ENCODE data around the gene IVNS1ABP.

Gene IVNS1ABP

GRCh38 chr1:185355947-185356346, 38.9 kb upstream of the IVNS1ABP start:
- no peak for DNase-seq
- no peak overlapping the region for H3K4me3 ChIP-seq (ENCODE audit: low read depth, low read length)
- no peaks in the 10 kb centered on the region for H3K27me3 ChIP-seq
- H3K36me3 ChIP-seq, result no peaks in the 10 kb centered on the region
- H3K9me3 ChIP-seq, result no peaks in the 10 kb centered on the region
- H3K4me1 ChIP-seq, result no peaks in the 10 kb centered on the region
- TF ChIP-seq CTCF (IDR thresholded peaks at IDR 0.05; ENCODE audit: low read depth, low read length), result no peak

- H3K4me1 ChIP-seq, result no peaks in the 10 kb centered on the region
- no peak overlapping the region for H3K4me3 ChIP-seq (ENCODE audit: low read depth, low read length)
Measured at GRCh38 chr1:185353124-185353523, 36.1 kb upstream of the IVNS1ABP start.

GRCh38 chr1:185351734-185352466, 34.9 kb upstream of the IVNS1ABP start:
- Histone ChIP-seq H3K36me3 (no peaks in the 10 kb centered on the region), H3K27me3 (no peaks in the 10 kb centered on the region), H3K4me3 (ENCODE audit: low read depth, low read length) (no peak overlapping the region), H3K4me1 (no peaks in the 10 kb centered on the region), H3K9me3 (no peaks in the 10 kb centered on the region)
- no peak for TF ChIP-seq CTCF (IDR thresholded peaks at IDR 0.05; ENCODE audit: low read depth, low read length)
- no peak for DNase-seq

More at GRCh38 chr1:185353124-185353523, 36.1 kb upstream of the IVNS1ABP start:
- TF ChIP-seq CTCF (IDR thresholded peaks at IDR 0.05; ENCODE audit: low read depth, low read length), result no peak
- Histone ChIP-seq H3K36me3 (no peaks in the 10 kb centered on the region), H3K27me3 (no peaks in the 10 kb centered on the region), H3K9me3 (no peaks in the 10 kb centered on the region)
- no peak for DNase-seq

- H3K4me3 ChIP-seq (ENCODE audit: low read depth, low read length), result no peak overlapping the region
- no peak for DNase-seq
- H3K9me3 ChIP-seq, result no peaks in the 10 kb centered on the region
- no peaks in the 10 kb centered on the region for H3K4me1 ChIP-seq
- no peaks in the 10 kb centered on the region for H3K27me3 ChIP-seq
- no peaks in the 10 kb centered on the region for H3K36me3 ChIP-seq
- TF ChIP-seq CTCF (IDR thresholded peaks at IDR 0.05; ENCODE audit: low read depth, low read length), result no peak
Measured at GRCh38 chr1:185350027-185350442, 33.0 kb upstream of the IVNS1ABP start.

- Histone ChIP-seq H3K9me3 (no peaks in the 10 kb centered on the region), H3K27me3 (no peaks in the 10 kb centered on the region), H3K4me1 (no peaks in the 10 kb centered on the region), H3K4me3 (ENCODE audit: low read depth, low read length) (no peak overlapping the region), H3K36me3 (no peaks in the 10 kb centered on the region)
- TF ChIP-seq CTCF (IDR thresholded peaks at IDR 0.05; ENCODE audit: low read depth, low read length), result no peak
- DNase-seq, result no peak
Measured at GRCh38 chr1:185349556-185349955, 32.5 kb upstream of the IVNS1ABP start.

- no peak for DNase-seq
- Histone ChIP-seq H3K27me3 (no peaks in the 10 kb centered on the region), H3K4me3 (ENCODE audit: low read depth, low read length) (no peak overlapping the region), H3K4me1 (no peaks in the 10 kb centered on the region), H3K9me3 (no peaks in the 10 kb centered on the region), H3K36me3 (no peaks in the 10 kb centered on the region)
- no peak for TF ChIP-seq CTCF (IDR thresholded peaks at IDR 0.05; ENCODE audit: low read depth, low read length)
Measured at GRCh38 chr1:185348985-185349384, 31.9 kb upstream of the IVNS1ABP start.
